ENCODE measurements around the gene TTC28.

- TF ChIP-seq, protein P1, sequence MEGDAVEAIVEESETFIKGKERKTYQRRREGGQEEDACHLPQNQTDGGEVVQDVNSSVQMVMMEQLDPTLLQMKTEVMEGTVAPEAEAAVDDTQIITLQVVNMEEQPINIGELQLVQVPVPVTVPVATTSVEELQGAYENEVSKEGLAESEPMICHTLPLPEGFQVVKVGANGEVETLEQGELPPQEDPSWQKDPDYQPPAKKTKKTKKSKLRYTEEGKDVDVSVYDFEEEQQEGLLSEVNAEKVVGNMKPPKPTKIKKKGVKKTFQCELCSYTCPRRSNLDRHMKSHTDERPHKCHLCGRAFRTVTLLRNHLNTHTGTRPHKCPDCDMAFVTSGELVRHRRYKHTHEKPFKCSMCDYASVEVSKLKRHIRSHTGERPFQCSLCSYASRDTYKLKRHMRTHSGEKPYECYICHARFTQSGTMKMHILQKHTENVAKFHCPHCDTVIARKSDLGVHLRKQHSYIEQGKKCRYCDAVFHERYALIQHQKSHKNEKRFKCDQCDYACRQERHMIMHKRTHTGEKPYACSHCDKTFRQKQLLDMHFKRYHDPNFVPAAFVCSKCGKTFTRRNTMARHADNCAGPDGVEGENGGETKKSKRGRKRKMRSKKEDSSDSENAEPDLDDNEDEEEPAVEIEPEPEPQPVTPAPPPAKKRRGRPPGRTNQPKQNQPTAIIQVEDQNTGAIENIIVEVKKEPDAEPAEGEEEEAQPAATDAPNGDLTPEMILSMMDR (IDR thresholded peaks at IDR 0.05) = no peak
- no peak for TF ChIP-seq POLR2A (IDR thresholded peaks at IDR 0.05)
These were observed 507.9 kb downstream of the TTC28 start for GRCh38 chr22:28171712-28172111.

All from thyroid gland (tissue), 4 donors.